RWPE1 (cell line): ENCODE results near the gene FANK1.

Experiments
- CTCF ChIA-PET: fragments of 350-600 bp; sonication (Branson Sonifier 250); formaldehyde crosslinking; extraction: SDS; loops from one replicate; lab custom pipeline; 2021; lab: Yijun Ruan, JAX
- POLR2A ChIA-PET: fragments of 400-600 bp; formaldehyde crosslinking; extraction: SDS; loops from one replicate; lab custom pipeline; 2020; ENCODE audit warnings: antibody characterized with exemption; ENCODE audit not compliant: low non-redundant PET; lab: Yijun Ruan, JAX
- DNase-seq: peaks from one replicate; pipeline ENCODE4 v3.0.0; 2012; ENCODE audit warnings: low spot score
- H3K27ac ChIP-seq: fragments of 450-650 bp; 2 replicates; pipeline ENCODE4 v1.5.1; 2017
- TF ChIP-seq, protein P1 (sequence below): fragments of 450-650 bp; conservative IDR thresholded peaks from 2 replicates; pipeline ENCODE4 v1.5.1; 2017; ENCODE audit warnings: low read depth, mild to moderate bottlenecking

The FANK1 gene

DNA sequence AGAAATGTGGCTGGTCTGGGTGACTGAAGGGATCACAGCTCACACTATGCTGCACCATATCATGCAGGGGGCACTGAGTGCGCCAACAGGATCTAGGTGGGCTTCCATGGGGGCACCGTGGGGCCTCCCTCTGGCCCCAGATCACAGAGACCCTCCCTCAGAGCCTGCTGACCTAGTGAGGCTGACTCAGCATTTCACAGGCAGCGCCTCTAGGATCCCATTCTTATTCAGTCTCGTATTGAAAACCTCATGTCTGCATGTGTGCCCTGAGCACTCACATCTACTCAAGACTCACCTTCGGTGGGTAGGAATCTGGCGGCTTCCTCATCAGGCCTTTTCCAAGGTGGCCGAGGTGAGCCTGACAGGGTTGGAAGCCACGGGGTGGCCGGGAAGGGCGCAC, 141.6 kb downstream of the FANK1 start:
- TF ChIP-seq, protein P1, sequence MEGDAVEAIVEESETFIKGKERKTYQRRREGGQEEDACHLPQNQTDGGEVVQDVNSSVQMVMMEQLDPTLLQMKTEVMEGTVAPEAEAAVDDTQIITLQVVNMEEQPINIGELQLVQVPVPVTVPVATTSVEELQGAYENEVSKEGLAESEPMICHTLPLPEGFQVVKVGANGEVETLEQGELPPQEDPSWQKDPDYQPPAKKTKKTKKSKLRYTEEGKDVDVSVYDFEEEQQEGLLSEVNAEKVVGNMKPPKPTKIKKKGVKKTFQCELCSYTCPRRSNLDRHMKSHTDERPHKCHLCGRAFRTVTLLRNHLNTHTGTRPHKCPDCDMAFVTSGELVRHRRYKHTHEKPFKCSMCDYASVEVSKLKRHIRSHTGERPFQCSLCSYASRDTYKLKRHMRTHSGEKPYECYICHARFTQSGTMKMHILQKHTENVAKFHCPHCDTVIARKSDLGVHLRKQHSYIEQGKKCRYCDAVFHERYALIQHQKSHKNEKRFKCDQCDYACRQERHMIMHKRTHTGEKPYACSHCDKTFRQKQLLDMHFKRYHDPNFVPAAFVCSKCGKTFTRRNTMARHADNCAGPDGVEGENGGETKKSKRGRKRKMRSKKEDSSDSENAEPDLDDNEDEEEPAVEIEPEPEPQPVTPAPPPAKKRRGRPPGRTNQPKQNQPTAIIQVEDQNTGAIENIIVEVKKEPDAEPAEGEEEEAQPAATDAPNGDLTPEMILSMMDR = no peak
- DNase-seq = no peak
- no peak overlapping the region for H3K27ac ChIP-seq
- ChIA-PET POLR2A (no interaction called here), CTCF (interaction anchor here (0.6 kb wide), 2 partner anchors 288 to 384 kb away, joined by 3 read pairs; no protein-coding TSS in a partner anchor)

DNA sequence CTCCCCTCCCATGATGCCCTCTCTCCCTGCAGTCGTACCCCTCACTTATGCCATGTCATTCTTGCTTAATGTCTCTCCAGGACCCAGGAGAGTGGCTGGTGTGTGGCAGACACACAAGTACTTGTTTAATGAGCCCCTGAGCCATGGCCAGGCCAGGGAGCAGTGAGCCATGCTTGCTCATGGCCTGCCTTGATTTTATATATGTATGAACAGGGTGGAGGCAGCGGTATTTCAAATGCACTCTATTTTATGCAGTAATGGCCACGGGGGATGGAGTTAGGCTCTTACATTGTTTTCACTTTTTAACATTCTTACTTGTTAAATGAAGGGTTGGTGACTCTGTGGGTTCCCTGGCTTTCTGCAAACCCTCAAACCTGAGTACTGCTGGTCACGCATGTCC, 144.8 kb downstream of the FANK1 start:
- ChIA-PET CTCF (no interaction called here), POLR2A (no interaction called here)
- no peak overlapping the region for H3K27ac ChIP-seq
- TF ChIP-seq, protein P1 = no peak
- DNase-seq = no peak

DNA sequence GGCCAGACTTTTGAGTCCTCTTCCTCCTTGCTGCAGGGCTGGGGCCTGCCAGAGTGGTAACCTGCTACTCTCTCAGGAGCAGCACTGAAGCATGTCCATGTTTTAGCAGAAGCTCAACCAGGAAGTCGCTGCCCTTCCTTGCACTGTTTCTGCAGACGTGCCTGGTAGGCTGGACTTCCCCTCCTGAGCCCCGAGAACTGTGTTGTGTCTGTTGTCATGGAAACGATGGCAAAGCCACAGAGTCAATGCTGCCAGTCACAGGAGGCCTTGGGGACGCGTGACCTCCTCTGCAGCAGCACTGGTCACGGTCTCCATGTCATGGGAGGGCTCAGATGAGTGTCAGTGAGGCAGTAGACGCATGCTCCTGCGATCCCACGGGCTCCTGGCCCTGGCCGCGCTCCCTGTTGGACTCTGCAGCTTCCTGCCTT, 145.5 kb downstream of the FANK1 start:
- no peak for DNase-seq
- POLR2A ChIA-PET = no interaction called here
- CTCF ChIA-PET = no interaction called here
- H3K27ac ChIP-seq = no peak overlapping the region
- TF ChIP-seq, protein P1 = no peak

DNA sequence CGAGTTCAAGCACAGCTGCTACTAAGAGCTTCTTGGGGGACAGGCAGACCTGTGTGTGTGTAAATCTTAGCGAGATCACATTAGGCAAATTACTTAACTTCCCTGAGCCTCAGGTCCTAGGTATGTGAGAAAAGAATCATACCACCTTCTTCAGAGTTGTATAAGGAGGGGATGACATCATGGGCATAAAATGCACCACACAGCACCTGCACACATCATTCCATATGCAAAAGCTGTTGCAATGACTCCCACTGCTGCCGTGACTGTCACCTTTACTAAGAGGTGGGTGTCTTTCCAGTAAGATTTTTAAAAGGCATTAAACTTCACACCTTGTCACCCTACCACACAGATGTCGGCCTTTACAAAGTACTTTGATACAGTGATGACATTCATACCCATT, 146.0 kb downstream of the FANK1 start:
- DNase-seq = peak; percentile 18
- ChIA-PET CTCF (interaction anchor here (0.6 to 0.8 kb wide), 2 partner anchors 18 to 154 kb away, joined by 3 to 8 read pairs; no protein-coding TSS in a partner anchor), POLR2A (no interaction called here)
- no peak overlapping the region for H3K27ac ChIP-seq
- TF ChIP-seq, protein P1 = no peak

DNA sequence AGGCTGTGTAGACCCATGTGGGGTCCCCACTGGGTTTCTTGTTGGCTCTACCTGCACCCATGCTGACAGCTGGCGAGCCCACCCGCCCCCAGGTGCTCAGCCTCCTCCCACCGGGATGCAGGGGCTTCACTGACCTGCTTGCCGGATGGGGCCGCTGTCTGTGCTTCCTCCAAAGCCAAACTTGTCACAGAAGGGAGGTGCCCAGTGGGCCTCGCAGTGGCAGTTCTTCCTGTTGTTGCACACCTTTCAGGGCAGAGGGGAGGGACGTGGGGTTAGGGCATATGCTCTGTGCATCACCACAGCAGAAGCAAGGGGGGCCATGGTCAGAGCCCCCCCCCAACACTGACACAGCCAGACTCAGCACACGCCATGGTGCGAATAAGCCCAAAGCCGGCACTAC, 146.5 kb downstream of the FANK1 start:
- H3K27ac ChIP-seq = no peak overlapping the region
- ChIA-PET POLR2A (no interaction called here), CTCF (interaction anchor here (0.6 to 0.8 kb wide), 2 partner anchors 18 to 155 kb away, joined by 3 to 8 read pairs; no protein-coding TSS in a partner anchor)
- TF ChIP-seq, protein P1 = no peak
- no peak for DNase-seq

DNA sequence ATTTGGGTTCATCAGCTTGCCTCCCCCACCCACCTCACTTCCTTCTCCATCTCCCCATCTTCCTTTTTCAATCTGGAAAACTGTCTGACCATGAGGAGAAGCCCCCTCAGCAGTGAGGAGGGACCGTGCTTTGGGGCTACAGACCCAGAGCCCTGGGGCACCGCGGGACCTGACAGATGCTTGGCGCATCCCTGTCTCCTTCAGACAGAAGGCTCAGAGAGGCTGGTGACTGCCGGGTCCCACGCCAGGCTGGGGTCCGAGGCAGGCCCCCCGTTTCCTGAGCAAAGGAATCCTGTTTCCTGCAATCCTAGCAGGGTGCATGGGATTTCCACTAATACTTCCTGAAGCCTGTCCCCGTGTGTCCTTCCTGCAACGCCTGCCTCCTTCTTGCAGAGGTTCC, 147.0 kb downstream of the FANK1 start:
- TF ChIP-seq, protein P1 = no peak
- ChIA-PET CTCF (no interaction called here), POLR2A (no interaction called here)
- DNase-seq = no peak
- H3K27ac ChIP-seq = no peak overlapping the region
